GM18870 (cell line): ENCODE measurements around the gene CST1.
"Not testable (repeated sequence)": the region's sequence is repeated elsewhere in the genome, so short reads cannot be mapped to it uniquely, and the experiment has no call there.

Experiments
- ATAC-seq: cut with Tn5 transposase; IDR thresholded peaks from one replicate; pipeline ENCODE4 v1.9.1; 2021; ENCODE audit warnings: moderate library complexity; ENCODE audit not compliant: unreplicated experiment

The CST1 gene

DNA sequence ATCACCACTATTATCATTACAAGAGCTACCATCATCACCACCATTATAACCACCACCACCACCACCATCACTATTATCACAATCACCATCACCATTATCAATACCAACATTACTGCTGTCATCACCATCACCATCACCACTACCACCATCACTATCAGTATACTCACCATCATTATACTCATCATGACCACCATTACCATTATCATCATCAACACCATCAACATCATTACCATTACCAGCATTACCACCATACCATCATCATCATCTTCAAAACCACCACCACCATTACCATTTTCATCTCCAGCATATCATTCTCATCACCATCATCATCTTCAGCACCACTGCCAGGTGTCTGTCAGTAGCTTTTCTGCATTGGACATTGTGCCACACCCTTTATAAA lies 39.0 kb downstream of the CST1 start:
- ATAC-seq = not testable (repeated sequence)

- ATAC-seq = no peak
Measured at GRCh38 chr20:23710771-23711170, 40.0 kb downstream of the CST1 start.

DNA sequence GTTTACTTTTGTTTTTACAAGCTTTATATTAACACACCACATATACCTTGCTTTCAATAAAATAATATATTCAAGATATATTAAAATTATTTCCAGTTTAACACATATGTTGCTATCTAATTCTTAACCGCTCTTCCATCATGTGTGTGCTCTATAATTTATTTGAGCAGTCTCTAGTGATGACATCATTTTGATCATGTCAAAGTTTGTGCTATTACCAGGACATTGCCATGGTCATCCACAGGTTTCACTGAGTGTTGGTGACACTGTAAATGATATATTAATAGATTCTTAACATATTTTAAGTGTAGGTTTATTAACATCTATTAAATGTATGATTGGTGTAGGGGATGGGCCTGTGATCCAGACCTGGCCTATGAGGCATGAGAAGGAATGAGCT lies 44.8 kb downstream of the CST1 start:
- no peak for ATAC-seq

DNA sequence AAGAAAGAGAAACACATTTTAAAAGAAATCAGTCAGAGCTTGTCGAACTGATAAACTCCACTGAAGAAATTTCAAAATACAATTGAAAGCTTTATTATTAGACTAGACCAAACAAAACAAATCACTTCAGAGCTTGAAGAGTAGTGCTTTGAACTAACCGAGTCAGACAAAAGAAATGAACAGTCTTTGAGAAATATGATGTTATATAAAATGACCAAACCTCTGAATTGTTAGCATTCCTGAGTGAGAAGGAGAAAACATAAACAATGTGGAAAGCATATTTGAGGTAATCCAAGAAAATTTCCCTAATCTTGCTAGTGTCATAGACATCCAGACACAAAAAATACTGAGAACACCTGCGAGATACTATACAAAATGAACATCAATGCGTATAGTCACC lies 48.7 kb downstream of the CST1 start:
- ATAC-seq = no peak

DNA sequence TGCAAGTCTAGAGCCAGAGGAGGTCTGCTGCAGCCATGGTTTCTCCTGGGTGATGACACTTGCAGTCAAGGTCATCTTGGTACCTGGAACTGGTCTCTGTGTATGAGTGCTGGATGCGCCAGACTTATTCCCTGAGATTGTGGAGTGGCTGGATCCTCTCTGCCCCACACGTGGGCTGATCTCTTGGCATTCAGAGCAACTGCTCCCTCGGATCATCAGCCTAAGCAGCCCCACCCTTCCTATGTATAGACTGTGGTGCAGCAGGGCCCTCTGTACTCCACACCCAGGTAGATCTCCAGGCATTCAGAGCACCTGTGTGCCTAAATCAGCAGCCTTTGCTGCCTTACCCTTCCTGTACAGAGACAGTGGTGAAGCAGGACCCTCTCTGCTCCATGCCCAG lies 49.8 kb downstream of the CST1 start:
- ATAC-seq = no peak

DNA sequence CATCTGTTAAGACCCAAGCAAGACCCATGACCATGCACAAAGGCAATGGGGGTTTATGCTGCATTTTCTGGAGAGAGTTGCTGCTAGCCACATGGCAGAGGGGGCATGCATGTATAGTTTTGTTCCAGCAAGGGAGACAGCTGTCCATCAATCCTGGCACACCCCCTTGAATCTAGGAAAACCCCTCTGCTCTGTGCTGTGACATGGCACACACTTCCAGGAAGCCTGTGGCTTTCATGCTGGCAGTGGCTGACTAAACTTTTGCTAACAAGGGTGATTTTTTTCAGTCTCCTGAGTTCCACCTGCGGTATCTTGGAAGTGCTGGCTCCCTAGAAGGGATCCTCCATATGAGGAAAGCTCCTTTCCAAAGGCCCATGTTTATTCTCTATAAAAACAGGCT lies 52.8 kb downstream of the CST1 start:
- no peak for ATAC-seq
